GM18505 (cell line): ENCODE data around the gene ZNF385B.

ENCODE experiments used
- ATAC-seq: cut with Tn5 transposase; IDR thresholded peaks from one replicate; pipeline ENCODE4 v1.9.1; 2021; ENCODE audit not compliant: unreplicated experiment
- POLR2A ChIP-seq: IDR thresholded peaks from 4 replicates; pipeline ENCODE4 v1.6.1; 2011; ENCODE audit warnings: borderline replicate concordance; ENCODE audit not compliant: insufficient read depth, insufficient read length; ENCODE audit errors: extremely low read depth

The ZNF385B gene

GRCh38 chr2:179677746-179678505 is 183.5 kb downstream of the ZNF385B start:
- ATAC-seq: no peak
- no peak for TF ChIP-seq POLR2A

DNA sequence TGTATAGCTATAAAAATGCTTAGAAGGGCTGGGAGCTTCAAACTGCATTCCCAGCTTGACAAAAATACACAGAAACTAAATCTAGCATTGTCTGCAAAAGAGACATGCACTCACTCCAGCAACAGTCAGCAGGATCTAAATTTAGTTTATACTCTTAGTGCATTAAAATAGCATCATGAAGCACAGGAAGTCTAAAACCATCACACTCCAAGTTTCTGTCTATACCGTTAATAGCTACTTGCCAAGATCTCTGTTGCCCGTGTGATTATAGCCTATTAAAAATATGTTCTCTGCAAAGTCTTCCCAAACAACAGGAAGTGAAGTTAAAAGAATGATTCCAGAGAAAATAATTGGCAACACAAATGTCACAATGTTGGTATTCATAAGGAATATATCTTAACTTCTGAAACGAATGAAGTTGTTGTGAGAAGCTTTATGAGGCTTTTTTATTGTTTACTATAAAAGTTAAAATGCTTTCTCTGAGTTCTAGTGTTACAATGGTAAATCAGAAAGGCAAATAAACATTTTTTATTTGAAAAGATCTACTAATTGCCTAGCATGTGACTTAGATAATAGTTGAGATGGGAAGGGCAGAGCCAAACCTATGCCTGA is 184.2 kb downstream of the ZNF385B start:
- no peak for ATAC-seq
- TF ChIP-seq POLR2A: no peak

GRCh38 chr2:179675435-179675834 is 186.0 kb downstream of the ZNF385B start:
- ATAC-seq: no peak
- no peak for TF ChIP-seq POLR2A

- no peak for ATAC-seq
- no peak for TF ChIP-seq POLR2A
These were observed 190.1 kb downstream of the ZNF385B start for GRCh38 chr2:179671043-179671981.

DNA sequence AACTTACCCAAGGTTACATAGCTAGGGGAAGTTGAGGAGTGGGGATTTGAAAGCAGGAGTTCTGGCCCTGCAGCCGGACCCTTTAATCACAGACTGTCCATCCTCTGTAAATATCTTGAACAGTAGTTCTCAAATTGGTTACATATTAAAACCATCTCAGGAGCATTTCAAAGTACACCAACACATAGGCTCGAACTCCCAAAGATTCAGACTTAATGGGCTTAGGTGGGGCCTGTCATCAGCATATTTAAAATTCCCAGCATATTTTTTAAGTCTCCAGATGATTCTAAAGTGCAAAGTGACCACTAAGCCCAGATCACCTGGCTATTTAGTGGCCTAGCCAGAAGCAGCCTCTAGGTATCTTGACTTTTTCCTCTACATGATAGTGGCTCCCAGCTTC is 192.2 kb downstream of the ZNF385B start:
- no peak for ATAC-seq
- TF ChIP-seq POLR2A: no peak

DNA sequence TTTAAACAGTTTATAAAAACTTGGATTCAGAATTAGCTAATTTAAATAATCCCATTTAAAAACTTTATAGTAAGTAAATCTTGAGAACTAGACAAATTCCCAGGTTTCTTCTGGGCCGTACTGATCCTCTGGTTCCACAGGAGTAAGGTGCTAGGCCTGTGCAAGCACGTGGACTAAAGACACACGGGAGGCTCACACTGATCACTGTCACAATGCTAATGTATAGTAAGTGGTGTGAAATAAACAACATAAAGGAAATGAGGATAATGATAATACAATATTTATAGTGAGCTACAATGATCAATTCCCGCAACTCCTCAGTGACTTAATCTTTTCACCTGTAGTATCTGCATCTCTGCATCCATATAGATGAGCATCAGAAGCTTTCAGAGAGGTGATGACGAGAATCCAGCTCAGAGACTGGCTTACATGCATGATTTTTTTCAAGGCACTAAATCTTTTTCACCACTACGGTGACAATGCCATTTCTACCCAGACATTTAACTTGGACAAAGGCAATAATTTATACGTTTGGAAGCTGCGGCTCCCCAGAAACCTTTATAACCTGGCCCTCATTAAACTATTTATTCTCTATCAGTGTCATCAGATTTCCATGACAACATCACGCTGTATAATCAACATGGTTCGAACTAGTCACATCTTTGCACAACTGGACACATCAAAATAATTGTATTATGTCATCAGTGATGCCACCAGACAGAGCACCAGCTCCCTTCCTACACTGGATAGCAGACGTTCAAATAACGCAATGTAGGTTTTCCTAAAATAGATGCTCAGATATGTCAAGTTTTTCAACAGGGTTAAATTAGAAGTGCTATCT is 196.2 kb downstream of the ZNF385B start:
- TF ChIP-seq POLR2A: no peak
- ATAC-seq: no peak

GRCh38 chr2:179661986-179662385 is 199.4 kb downstream of the ZNF385B start:
- ATAC-seq: no peak
- no peak for TF ChIP-seq POLR2A

GRCh38 chr2:179657068-179657595 is 204.3 kb downstream of the ZNF385B start:
- TF ChIP-seq POLR2A: no peak
- no peak for ATAC-seq

- no peak for ATAC-seq
- no peak for TF ChIP-seq POLR2A
These were observed 205.8 kb downstream of the ZNF385B start for GRCh38 chr2:179655627-179656026.

DNA sequence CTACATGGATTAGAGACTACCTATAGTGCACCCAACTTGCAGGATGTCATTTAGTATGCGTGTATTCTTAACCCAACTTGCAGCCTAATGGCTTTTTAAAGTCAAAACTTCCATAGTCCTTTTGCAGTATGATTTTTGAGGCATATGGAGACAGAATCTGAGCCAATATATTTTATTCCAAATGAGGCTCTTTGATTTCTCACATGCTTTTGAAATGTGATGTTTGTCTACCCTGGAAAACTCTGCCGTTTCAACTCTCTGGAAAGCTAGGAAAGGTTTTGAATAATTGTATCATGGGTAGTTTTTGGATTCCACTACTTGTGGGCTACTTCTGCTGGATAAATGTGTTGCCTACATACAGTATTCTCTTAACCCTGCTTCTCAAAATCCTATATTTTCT is 206.6 kb downstream of the ZNF385B start:
- ATAC-seq: no peak

GRCh38 chr2:179652296-179652695 is 209.1 kb downstream of the ZNF385B start:
- no peak for TF ChIP-seq POLR2A
- ATAC-seq: no peak

More for the DNA sequence above, 206.6 kb downstream of the ZNF385B start:
- no peak for TF ChIP-seq POLR2A

GRCh38 chr2:179650420-179650819 is 211.0 kb downstream of the ZNF385B start:
- TF ChIP-seq POLR2A: no peak
- no peak for ATAC-seq

- no peak for ATAC-seq
- no peak for TF ChIP-seq POLR2A
These were observed 214.4 kb downstream of the ZNF385B start for GRCh38 chr2:179646862-179647587.
